HG03045 (cell line): ENCODE measurements around the gene FAM124A.

Source experiments
- ATAC-seq: cut with Tn5 transposase; IDR thresholded peaks from one replicate; pipeline ENCODE4 v1.9.1; 2021; ENCODE audit warnings: mild to moderate bottlenecking, moderate library complexity; ENCODE audit not compliant: unreplicated experiment

FAM124A gene

GRCh38 chr13:51240958-51241357 is 18.8 kb downstream of the FAM124A start:
- no peak for ATAC-seq

- ATAC-seq = no peak
Measured at GRCh38 chr13:51241720-51242119, 19.5 kb downstream of the FAM124A start.

- ATAC-seq = no peak
Measured at GRCh38 chr13:51243227-51243626, 21.0 kb downstream of the FAM124A start.

GRCh38 chr13:51243832-51244231 is 21.6 kb downstream of the FAM124A start:
- no peak for ATAC-seq

GRCh38 chr13:51244637-51245405 is 22.6 kb downstream of the FAM124A start:
- ATAC-seq = no peak

- no peak for ATAC-seq
Measured at GRCh38 chr13:51245583-51245982, 23.4 kb downstream of the FAM124A start.

GRCh38 chr13:51246025-51246417 is 23.8 kb downstream of the FAM124A start:
- no peak for ATAC-seq

GRCh38 chr13:51246418-51247277 is 24.4 kb downstream of the FAM124A start:
- no peak for ATAC-seq

- no peak for ATAC-seq
Measured at GRCh38 chr13:51249255-51249654, 27.1 kb downstream of the FAM124A start.

GRCh38 chr13:51249770-51250741 is 27.9 kb downstream of the FAM124A start:
- ATAC-seq = no peak

- no peak for ATAC-seq
Measured at GRCh38 chr13:51251480-51251879, 29.3 kb downstream of the FAM124A start.

- ATAC-seq = no peak
Measured at GRCh38 chr13:51252954-51253532, 30.8 kb downstream of the FAM124A start.

GRCh38 chr13:51255556-51255955 is 33.4 kb downstream of the FAM124A start:
- no peak for ATAC-seq

- ATAC-seq = no peak
Measured at GRCh38 chr13:51257187-51257586, 35.0 kb downstream of the FAM124A start.

GRCh38 chr13:51258612-51259548 is 36.7 kb downstream of the FAM124A start:
- ATAC-seq = no peak

- ATAC-seq = no peak
Measured at GRCh38 chr13:51260154-51260553, 38.0 kb downstream of the FAM124A start.

- no peak for ATAC-seq
Measured at GRCh38 chr13:51261610-51262249, 39.5 kb downstream of the FAM124A start.

- no peak for ATAC-seq
Measured at GRCh38 chr13:51262501-51263211, 40.5 kb downstream of the FAM124A start.
